GM21367 (cell line): ENCODE results near the gene RAB2B.

Experiments
- ATAC-seq: cut with Tn5 transposase; IDR thresholded peaks from one replicate; pipeline ENCODE4 v1.9.1; 2021; ENCODE audit not compliant: unreplicated experiment

Gene RAB2B

DNA sequence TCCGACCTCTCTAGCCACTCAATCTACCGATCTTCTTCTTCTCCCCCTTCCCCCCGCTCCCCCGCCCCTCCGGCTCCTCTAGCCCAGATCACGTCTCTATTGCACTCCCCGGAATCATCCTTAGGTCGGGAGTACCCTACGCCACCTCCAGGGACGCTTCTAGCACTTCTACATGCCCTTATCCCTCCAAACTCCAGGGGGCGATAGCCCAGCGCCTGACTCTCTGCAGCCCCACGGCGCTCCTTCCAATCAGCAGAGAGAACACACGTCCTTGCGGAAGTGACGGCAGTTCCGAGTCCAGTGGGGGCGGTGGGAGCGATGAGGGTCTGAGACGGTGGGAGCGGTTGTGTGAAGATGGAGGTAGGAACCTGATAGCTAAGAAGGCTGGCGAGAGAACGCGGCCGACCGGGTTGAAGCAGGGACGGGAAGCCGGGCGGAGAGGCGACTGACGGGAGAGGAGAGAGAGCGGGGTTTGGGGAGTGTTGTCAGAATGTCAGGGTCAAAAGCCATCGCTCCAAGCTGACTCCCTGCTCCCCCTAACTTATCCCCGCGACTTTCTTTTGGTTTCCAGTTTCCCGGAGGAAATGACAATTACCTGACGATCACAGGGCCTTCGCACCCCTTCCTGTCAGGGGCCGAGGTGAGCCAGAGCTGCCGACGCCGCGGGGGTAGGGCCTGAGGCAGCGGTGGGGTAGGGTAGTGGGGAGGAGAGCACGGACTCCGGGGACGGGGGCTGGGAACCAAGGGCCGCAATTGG, at the start of gene RAB2B, which contains the start of gene TOX4:
Gene RAB2B (minus strand): TSS at position 35 of the 757 bp plus-strand sequence. CDS start 87 bp downstream, outside the sequence.
Gene TOX4 (plus strand): TSS at position 271 of the 757 bp plus-strand sequence. CDS start 84 bp downstream, at position 355.
- peak; percentile 99 for ATAC-seq

GRCh38 chr14:21525962-21526671, 49.4 kb upstream of the RAB2B start, which contains the start of gene SALL2:
Gene SALL2, minus strand, starts transcription at chr14:21526346. Its CDS starts 219 bp downstream, at chr14:21526127.
- no peak for ATAC-seq

DNA sequence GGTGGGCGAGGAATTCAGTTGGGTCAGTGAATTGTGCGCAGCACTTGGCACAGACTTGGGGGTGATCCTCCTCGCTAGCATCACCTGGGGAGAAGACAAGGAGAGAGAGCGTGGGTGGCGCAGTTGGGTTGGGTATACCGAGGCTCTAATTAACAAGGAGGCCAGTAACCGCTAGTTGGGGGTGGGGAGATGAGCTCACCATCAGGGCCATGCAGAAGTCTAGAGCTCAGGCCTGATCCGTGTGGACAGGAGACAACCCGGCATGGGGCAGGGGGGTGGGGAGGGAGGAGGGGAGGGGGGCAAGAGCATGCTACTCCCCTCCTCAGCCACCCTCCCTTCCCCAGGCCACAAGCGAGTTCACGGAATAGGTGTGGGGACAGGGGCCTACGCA, 48.8 kb upstream of the RAB2B start:
- ATAC-seq: no peak

DNA sequence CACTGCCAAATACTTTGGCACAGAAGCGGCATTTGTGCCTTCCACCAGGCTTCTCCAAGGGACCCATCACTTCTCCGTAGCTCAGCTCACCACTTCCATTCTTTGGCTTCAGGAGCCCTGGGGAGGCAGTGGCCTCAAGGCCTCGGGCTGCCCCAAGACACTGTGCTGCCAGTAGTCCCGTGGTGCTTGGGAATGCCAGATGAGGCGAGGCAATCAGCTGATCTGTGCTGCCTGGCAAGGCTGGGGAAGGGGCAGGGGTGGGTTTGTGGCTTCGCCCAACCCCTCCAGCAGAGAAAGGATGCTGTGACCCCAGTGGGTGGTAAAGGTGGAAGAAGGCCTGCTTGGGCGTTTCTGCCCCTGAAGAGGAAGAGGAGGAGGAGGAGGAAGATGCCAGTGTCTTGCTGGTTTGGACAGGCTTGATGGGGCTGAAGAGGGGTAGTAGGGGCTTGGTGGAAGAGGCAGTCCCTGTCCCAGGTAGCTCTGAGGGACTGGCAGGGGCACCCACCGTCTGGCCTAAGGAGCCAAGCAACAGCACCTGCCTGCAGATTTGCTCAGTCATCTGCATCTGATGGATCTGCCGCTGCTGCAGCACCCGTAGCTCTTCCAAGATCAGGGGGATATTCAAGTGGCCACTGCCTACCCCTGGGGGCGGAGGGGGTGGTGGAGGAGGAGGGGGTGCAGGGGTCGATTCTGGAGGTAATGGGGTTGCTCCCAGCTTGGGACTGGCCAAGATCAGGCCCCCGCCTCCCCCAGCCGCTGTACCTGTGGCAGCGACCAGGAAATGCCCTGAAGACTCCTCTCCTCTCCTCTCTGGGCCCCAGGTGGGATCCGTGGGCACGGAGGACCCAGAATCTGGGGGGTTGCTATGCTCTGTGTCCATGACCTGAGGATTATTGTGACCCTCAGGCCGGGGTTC, 48.1 kb upstream of the RAB2B start:
- ATAC-seq: no peak

DNA sequence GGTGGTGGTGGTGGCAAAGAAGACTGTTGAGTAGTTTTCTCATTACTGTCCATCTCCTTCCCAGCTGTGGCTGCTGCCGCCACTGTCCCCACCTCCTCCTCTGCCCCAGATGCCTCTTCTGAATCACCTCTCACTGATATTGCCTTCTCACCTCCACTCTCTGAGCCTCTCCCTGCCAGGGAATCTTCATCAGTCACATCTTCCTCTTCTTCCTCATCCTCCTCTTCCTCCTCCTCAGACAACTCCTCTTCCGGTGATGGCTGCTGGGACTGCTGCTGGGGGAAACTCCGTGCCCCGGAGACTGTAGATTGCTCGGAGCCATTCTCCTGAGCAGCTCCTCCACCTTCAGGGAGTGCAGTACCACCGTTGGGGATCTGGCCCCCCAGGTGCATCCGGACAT, 46.4 kb upstream of the RAB2B start:
- no peak for ATAC-seq

- no peak for ATAC-seq
These were observed 44.7 kb upstream of the RAB2B start for GRCh38 chr14:21521501-21521900.

DNA sequence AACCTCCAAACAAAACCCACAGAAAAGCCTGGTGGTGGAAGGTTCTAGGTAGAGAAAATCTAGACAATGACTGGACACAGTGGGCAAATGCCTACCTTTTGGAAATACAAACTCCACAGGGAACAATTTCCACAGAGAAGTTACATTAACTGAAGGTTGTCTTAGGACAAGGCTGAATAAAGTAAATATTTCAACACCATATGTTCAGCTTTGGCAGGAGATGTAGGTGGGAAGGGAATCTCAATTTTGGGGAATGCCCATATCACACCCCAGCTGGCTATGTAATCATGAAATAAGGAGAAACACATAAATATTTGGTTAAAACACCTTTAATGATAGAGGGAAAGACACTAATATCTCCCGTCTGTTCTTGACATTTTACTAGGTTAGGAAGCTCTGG, 44.0 kb upstream of the RAB2B start:
- no peak for ATAC-seq

GRCh38 chr14:21518725-21519124, 42.0 kb upstream of the RAB2B start:
- ATAC-seq: no peak

GRCh38 chr14:21514341-21514740, 37.6 kb upstream of the RAB2B start:
- ATAC-seq: no peak

DNA sequence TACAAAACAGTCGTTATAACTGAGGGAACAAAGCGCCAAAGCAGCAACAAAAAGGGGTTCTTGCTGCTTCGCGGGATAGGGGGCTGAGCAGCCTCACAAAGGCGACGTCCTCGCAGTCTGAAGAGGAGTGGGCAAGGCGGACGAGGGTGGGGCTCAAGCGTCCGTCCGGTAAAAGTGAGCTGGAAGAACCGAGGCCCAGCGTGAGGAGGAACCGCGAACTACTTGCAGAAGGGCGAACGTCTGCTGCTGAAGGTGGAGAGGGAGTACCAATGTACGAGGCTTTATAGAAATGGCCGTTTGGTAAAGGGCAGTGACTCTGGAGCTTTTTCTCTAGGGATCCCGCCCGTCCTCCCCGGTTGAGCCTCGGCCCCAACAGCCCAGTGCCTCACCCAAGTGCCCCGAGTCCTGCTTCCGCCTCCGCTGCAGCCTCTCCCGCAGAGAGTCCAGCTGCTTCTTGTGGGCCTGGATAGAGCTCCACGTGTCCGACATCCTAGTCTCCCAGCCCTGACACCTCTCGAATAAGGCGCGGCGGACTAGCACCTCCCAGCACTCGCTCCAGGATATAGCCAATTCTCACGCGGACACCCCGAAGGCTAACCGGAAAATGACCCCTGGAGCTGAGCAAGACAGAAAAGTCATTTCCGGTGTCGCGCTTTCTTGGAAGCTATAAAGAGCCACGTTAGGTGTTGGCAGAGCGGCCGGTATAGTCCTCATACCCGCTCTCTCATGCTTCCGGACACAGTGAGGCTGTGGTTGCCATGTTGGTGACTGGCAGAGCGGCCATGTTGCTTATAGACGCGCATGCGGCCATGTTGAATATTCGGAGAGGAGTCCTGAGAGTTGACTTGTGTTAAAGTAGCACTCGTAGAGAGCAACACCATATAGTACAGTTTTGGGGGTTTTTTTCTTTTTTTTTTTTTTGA, 34.2 kb upstream of the RAB2B start, which contains the start of gene METTL3:
Gene METTL3 (minus strand): TSS at position 606 of the 923 bp plus-strand sequence. CDS start 117 bp downstream, at position 489.
- peak; percentile 96 for ATAC-seq

GRCh38 chr14:21509432-21510143, 32.8 kb upstream of the RAB2B start:
- no peak for ATAC-seq

- ATAC-seq: no peak
These were observed 29.8 kb upstream of the RAB2B start for GRCh38 chr14:21506557-21506956.

DNA sequence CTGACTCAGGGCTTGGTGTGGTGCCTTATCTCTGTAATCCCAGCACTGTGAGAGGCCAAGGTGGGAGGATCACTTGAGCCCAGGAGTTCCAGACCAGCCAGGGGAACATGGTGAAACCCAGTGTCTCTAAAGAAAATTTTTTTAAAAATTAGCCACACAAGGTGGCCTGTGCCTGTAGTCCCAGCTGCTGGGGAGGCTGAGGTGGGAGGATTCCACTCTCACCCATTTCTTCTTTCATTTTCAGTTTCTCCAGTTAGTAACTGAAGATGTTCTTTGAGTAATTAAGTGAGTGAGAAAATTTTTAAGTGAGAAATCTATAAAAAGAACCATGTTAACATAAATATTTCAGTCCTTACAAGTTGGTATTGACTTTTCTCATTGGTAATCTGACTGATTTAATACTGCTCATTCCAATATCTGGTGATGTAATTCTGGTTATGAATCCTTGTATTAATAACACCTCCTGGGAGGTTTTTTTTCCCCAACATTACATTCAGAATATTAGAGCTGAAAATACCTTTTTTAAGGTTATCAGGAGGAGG, 28.3 kb upstream of the RAB2B start:
- peak; percentile 80 for ATAC-seq

DNA sequence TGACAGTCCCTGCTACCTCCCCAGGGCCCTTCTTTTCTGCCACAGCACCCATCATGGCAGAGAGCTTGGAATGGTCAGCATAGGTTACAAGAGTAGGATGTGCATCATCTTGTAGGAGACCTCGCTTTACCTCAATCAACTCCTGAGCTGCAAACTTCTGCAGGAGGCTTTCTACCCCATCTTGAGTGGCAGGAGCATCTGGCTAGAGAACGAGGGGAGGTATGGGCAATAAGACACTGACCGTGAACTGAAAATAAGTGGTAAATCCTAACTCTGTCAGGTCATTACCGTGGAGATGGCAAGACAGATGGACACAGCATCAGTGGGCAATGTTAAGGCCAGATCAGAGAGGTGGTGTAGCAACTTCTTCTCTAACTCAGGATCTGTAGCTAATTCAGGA, 26.6 kb upstream of the RAB2B start:
- no peak for ATAC-seq

DNA sequence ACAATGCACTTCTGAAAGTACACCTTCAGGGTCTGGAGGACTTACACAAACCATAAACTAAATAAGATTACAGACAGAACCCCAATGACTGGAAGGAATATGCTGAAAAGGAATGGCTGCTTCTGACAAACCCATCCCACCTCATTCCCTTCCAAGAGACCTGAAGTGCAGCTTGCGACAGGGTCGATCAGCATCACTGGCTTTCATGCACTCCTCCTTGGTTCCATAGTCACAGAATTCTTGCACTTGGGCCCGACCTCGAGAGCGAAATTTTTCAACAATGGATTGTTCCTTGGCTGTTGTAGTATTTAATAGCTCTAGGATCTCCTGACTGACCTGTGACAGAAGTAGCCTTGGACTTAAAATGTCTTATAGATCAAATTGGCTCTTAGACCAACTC, 24.8 kb upstream of the RAB2B start:
- no peak for ATAC-seq

GRCh38 chr14:21498540-21499526, 22.1 kb upstream of the RAB2B start:
- ATAC-seq: peak; percentile 45

GRCh38 chr14:21496453-21496852, 19.7 kb upstream of the RAB2B start:
- ATAC-seq: no peak
